ENCODE data around the gene AKAP6.

The AKAP6 gene

GRCh38 chr14:32536175-32536574, 207.1 kb downstream of the AKAP6 start:
- no peak for TF ChIP-seq CTCF (IDR thresholded peaks at IDR 0.05; ENCODE audit: low read depth, low read length)
- no peak for DNase-seq (ENCODE audit: extremely low read depth, low read depth)

- TF ChIP-seq CTCF (IDR thresholded peaks at IDR 0.05; ENCODE audit: low read depth, low read length) = no peak
- DNase-seq (ENCODE audit: extremely low read depth, low read depth) = no peak
Observed at GRCh38 chr14:32537166-32537565, 208.1 kb downstream of the AKAP6 start.

- DNase-seq (ENCODE audit: extremely low read depth, low read depth) = no peak
Observed at GRCh38 chr14:32542507-32542906, 213.4 kb downstream of the AKAP6 start.

GRCh38 chr14:32545095-32545494, 216.0 kb downstream of the AKAP6 start:
- TF ChIP-seq CTCF (IDR thresholded peaks at IDR 0.05; ENCODE audit: low read depth, low read length) = no peak
- DNase-seq (ENCODE audit: extremely low read depth, low read depth) = no peak

More at GRCh38 chr14:32542507-32542906, 213.4 kb downstream of the AKAP6 start:
- no peak for TF ChIP-seq CTCF (IDR thresholded peaks at IDR 0.05; ENCODE audit: low read depth, low read length)

GRCh38 chr14:32545506-32546210, 216.6 kb downstream of the AKAP6 start:
- TF ChIP-seq CTCF (IDR thresholded peaks at IDR 0.05; ENCODE audit: low read depth, low read length) = no peak
- DNase-seq (ENCODE audit: extremely low read depth, low read depth) = no peak

- no peak for TF ChIP-seq CTCF (IDR thresholded peaks at IDR 0.05; ENCODE audit: low read depth, low read length)
- DNase-seq (ENCODE audit: extremely low read depth, low read depth) = no peak
Observed at GRCh38 chr14:32546246-32546645, 217.1 kb downstream of the AKAP6 start.

- DNase-seq (ENCODE audit: extremely low read depth, low read depth) = no peak
- no peak for TF ChIP-seq CTCF (IDR thresholded peaks at IDR 0.05; ENCODE audit: low read depth, low read length)
Observed at GRCh38 chr14:32552766-32553165, 223.7 kb downstream of the AKAP6 start.

All from AG09319 (cell line).